ENCODE measurements around the gene GPAT3. TPM values are rescaled to one million over a fixed set of nuclear protein-coding genes. Genes with fewer than 3 reads are reported as not detected.
A peak's percentile ranks its signal among the peaks of the same experiment; 100 is the strongest.
"Not testable (repeated sequence)": the region's sequence is repeated elsewhere in the genome, so short reads cannot be mapped to it uniquely, and the experiment has no call there.

Gene GPAT3
- total RNA-seq, 4 donors from 2014 or later: 3.7 to 7.5 (median 5.4) TPM

GRCh38 chr4:83616252-83616651 is 80.3 kb downstream of the GPAT3 start:
- intact Hi-C loops (cut with DNase I): loop anchor here (5.0 kb wide), 1 partner anchor 79 kb away; the partner anchor contains the start of gene GPAT3
- H3K27ac ChIP-seq (replicated peaks in 1 of 4): no peak overlapping the region
- WGBS: 44% methylated on average over 1 of the region's 1 CpG

GRCh38 chr4:83617371-83618035 is 81.6 kb downstream of the GPAT3 start:
- Histone ChIP-seq H3K27ac (replicated peaks in 1 of 4) (peak overlapping the region; percentile 50 to 69 (median 58)), H3K9me3 (peaks cover 0 to 29% (median 20%) of the 10 kb centered on the region in 4 donors), H3K4me1 (peaks cover 18 to 30% (median 23%) of the 10 kb centered on the region in 4 donors), H3K36me3 (no peaks in the 10 kb centered on the region), H3K27me3 (no peaks in the 10 kb centered on the region), H3K4me3 (no peak overlapping the region)
- intact Hi-C loops (cut with DNase I): loop anchor here (5.0 kb wide), 1 partner anchor 80 kb away; the partner anchor contains the start of gene GPAT3
- TF ChIP-seq CTCF (IDR thresholded peaks at IDR 0.05) (no peak), EP300 (IDR thresholded peaks at IDR 0.05) (no peak), POLR2AphosphoS5 (IDR thresholded peaks at IDR 0.05) (no peak), POLR2A (IDR thresholded peaks at IDR 0.05; ENCODE audit: low read depth) (no peak)
- no peak for DNase-seq (ENCODE audit: extremely low spot score)
- WGBS: 36% methylated on average over 6 of the region's 6 CpGs

More at GRCh38 chr4:83616252-83616651, 80.3 kb downstream of the GPAT3 start:
- DNase-seq (ENCODE audit: extremely low spot score): no peak
- Histone ChIP-seq H3K4me1 (peaks cover 18 to 30% (median 23%) of the 10 kb centered on the region in 4 donors), H3K9me3 (peaks cover 0 to 29% (median 28%) of the 10 kb centered on the region in 4 donors), H3K4me3 (no peak overlapping the region), H3K27me3 (no peaks in the 10 kb centered on the region), H3K36me3 (no peaks in the 10 kb centered on the region)
- TF ChIP-seq EP300 (IDR thresholded peaks at IDR 0.05): no peak
- TF ChIP-seq POLR2A (IDR thresholded peaks at IDR 0.05; ENCODE audit: low read depth): no peak
- TF ChIP-seq POLR2AphosphoS5 (IDR thresholded peaks at IDR 0.05): no peak
- no peak for TF ChIP-seq CTCF (IDR thresholded peaks at IDR 0.05)

GRCh38 chr4:83618431-83618830 is 82.5 kb downstream of the GPAT3 start:
- H3K27ac ChIP-seq (replicated peaks in 1 of 4): peak overlapping the region; percentile 50 to 73 (median 62)
- intact Hi-C loops (cut with DNase I): loop anchor here (5.0 kb wide), 1 partner anchor 81 kb away; the partner anchor contains the start of gene GPAT3
- WGBS: 12% methylated on average over 4 of the region's 4 CpGs

GRCh38 chr4:83618991-83619645 is 83.2 kb downstream of the GPAT3 start:
- 59% methylated on average over 4 of the region's 4 CpGs for WGBS
- H3K4me1 ChIP-seq: peaks cover 18 to 30% (median 23%) of the 10 kb centered on the region in 4 donors
- no peak for DNase-seq (ENCODE audit: extremely low spot score)
- no peak overlapping the region for H3K4me3 ChIP-seq
- peak overlapping the region; percentile 50 to 73 (median 62) for H3K27ac ChIP-seq (replicated peaks in 1 of 4)
- intact Hi-C loops (cut with DNase I): loop anchor here (5.0 kb wide), 1 partner anchor 82 kb away; the partner anchor contains the start of gene GPAT3
- H3K27me3 ChIP-seq: no peaks in the 10 kb centered on the region
- TF ChIP-seq POLR2AphosphoS5 (IDR thresholded peaks at IDR 0.05) (no peak), POLR2A (IDR thresholded peaks at IDR 0.05; ENCODE audit: low read depth) (no peak), CTCF (IDR thresholded peaks at IDR 0.05) (no peak), EP300 (IDR thresholded peaks at IDR 0.05) (no peak)
- no peaks in the 10 kb centered on the region for H3K36me3 ChIP-seq
- peaks cover 0 to 17% (median 5%) of the 10 kb centered on the region in 4 donors for H3K9me3 ChIP-seq

More at GRCh38 chr4:83618431-83618830, 82.5 kb downstream of the GPAT3 start:
- no peak overlapping the region for H3K4me3 ChIP-seq
- H3K9me3 ChIP-seq: peaks cover 0 to 23% (median 11%) of the 10 kb centered on the region in 4 donors
- DNase-seq (ENCODE audit: extremely low spot score): no peak
- no peaks in the 10 kb centered on the region for H3K27me3 ChIP-seq
- TF ChIP-seq EP300 (IDR thresholded peaks at IDR 0.05): no peak
- TF ChIP-seq POLR2AphosphoS5 (IDR thresholded peaks at IDR 0.05): peak; percentile 36 to 69
- peaks cover 18 to 30% (median 23%) of the 10 kb centered on the region in 4 donors for H3K4me1 ChIP-seq
- no peaks in the 10 kb centered on the region for H3K36me3 ChIP-seq

DNA sequence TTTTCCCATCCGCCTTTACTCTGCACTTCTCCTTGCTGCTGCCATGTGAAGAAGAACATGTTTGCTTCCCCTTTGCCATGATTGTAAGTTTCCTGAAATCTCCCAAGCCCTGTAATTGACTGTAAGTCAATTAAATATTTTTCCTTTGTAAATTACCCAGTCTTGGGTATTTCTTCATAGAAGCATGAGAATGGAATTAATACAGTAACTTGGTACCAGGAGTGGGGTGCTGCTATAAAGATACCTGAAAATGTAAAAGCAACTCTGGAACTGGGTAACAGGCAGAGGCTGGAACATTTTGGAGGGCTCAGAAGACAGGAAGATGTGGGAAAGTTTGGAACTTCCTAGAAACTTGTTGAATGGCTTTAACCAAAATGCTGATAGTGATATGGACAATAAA is 86.2 kb downstream of the GPAT3 start:
- H3K9me3 ChIP-seq; H3K4me3 ChIP-seq; H3K27me3 ChIP-seq; intact Hi-C loops (cut with DNase I); DNase-seq (ENCODE audit: extremely low spot score); H3K27ac ChIP-seq (replicated peaks in 1 of 4); H3K36me3 ChIP-seq: not testable (repeated sequence)
- WGBS: 88% methylated on average over 1 of the region's 1 CpG
- H3K4me1 ChIP-seq: peaks cover 19 to 49% (median 40%) of the 10 kb centered on the region in 4 donors

Data from esophagus muscularis mucosa (tissue), 4 donors.